ENCODE results near the gene PSMG4.

The PSMG4 gene

GRCh38 chr6:3282476-3283236 lies 23.9 kb downstream of the PSMG4 start:
- Histone ChIP-seq H3K27ac (ENCODE audit: extremely low read depth, low read depth, low read length) (no peak overlapping the region), H3K4me3 (ENCODE audit: low read depth, low read length) (no peak overlapping the region), H3K4me1 (ENCODE audit: control insufficient read depth, insufficient read depth, low read length) (no peaks in the 10 kb centered on the region), H3K9me3 (ENCODE audit: control insufficient read depth, insufficient read depth, low read depth, low read length) (no peaks in the 10 kb centered on the region), H3K36me3 (ENCODE audit: control insufficient read depth in 2 of 2, insufficient read depth in 1 of 2, low read length in 2 of 2) (peaks cover 5 to 43% of the 10 kb centered on the region in 2 experiments; a peak in 2 of 3 replicates)
- POLR2A ChIA-PET, result interaction anchor here (0.5 kb wide), 1 partner anchor 739 kb away, joined by 3 read pairs; no protein-coding TSS in a partner anchor
- CTCF ChIA-PET, result interaction anchor here (0.8 to 4.6 kb wide), 9 partner anchors 8 to 696 kb away, joined by 3 to 61 read pairs (median 4); partner anchors contain the start of gene SLC22A23
- TF ChIP-seq GFI1B (tag by site-specific recombination; IDR thresholded peaks at IDR 0.05) (no peak), ZNF133 (tag by site-specific recombination; IDR thresholded peaks at IDR 0.05) (no peak), REPIN1 (tag by site-specific recombination; IDR thresholded peaks at IDR 0.05; ENCODE audit: low read depth) (no peak), ZNF157 (tag by site-specific recombination; IDR thresholded peaks at IDR 0.05) (no peak), SETDB1 (IDR thresholded peaks at IDR 0.05; ENCODE audit: insufficient read length, low read length) (no peak), ZNF558 (tag by site-specific recombination; IDR thresholded peaks at IDR 0.05) (no peak), ZNF585B (tag by site-specific recombination; IDR thresholded peaks at IDR 0.05) (no peak), ZSCAN5A (tag by site-specific recombination; IDR thresholded peaks at IDR 0.05) (no peak), PBX3 (CRISPR knock-in tag; IDR thresholded peaks at IDR 0.05) (no peak), HOXD13 (CRISPR knock-in tag; IDR thresholded peaks at IDR 0.05; ENCODE audit: borderline replicate concordance) (no peak), ZNF704 (tag by site-specific recombination; IDR thresholded peaks at IDR 0.05) (no peak), ZNF354C (tag by site-specific recombination; IDR thresholded peaks at IDR 0.05; ENCODE audit: borderline replicate concordance, low read depth) (no peak), ZSCAN23 (tag by site-specific recombination; IDR thresholded peaks at IDR 0.05) (no peak), PRDM6 (tag by site-specific recombination; IDR thresholded peaks at IDR 0.05) (no peak), ZNF23 (tag by site-specific recombination; IDR thresholded peaks at IDR 0.05; ENCODE audit: borderline replicate concordance) (no peak)

GRCh38 chr6:3283241-3283640 lies 24.5 kb downstream of the PSMG4 start:
- H3K9me3 ChIP-seq (ENCODE audit: control insufficient read depth, insufficient read depth, low read depth, low read length), result no peaks in the 10 kb centered on the region
- peaks cover 5 to 41% of the 10 kb centered on the region in 2 experiments; a peak in 2 of 3 replicates for H3K36me3 ChIP-seq (ENCODE audit: control insufficient read depth in 2 of 2, insufficient read depth in 1 of 2, low read length in 2 of 2)
- H3K4me3 ChIP-seq (ENCODE audit: low read depth, low read length), result no peak overlapping the region
- H3K27ac ChIP-seq (ENCODE audit: extremely low read depth, low read depth, low read length), result no peak overlapping the region
- ChIA-PET POLR2A (no interaction called here), CTCF (interaction anchor here (0.6 to 4.6 kb wide), 2 partner anchors 159 to 449 kb away, joined by 3 to 61 read pairs; no protein-coding TSS in a partner anchor)
- no peaks in the 10 kb centered on the region for H3K4me1 ChIP-seq (ENCODE audit: control insufficient read depth, insufficient read depth, low read length)
- no peak for TF ChIP-seq ZSCAN16 (tag by site-specific recombination; IDR thresholded peaks at IDR 0.05)
- TF ChIP-seq ZNF112 (tag by site-specific recombination; IDR thresholded peaks at IDR 0.05), result no peak
- no peak for TF ChIP-seq ZBTB1 (tag by site-specific recombination; IDR thresholded peaks at IDR 0.05)
- no peak for TF ChIP-seq ZNF664 (tag by site-specific recombination; IDR thresholded peaks at IDR 0.05)
- no peak for TF ChIP-seq ZNF138 (tag by site-specific recombination; IDR thresholded peaks at IDR 0.05; ENCODE audit: borderline replicate concordance)
- no peak for TF ChIP-seq ZNF610 (tag by site-specific recombination; IDR thresholded peaks at IDR 0.05; ENCODE audit: borderline replicate concordance)
- TF ChIP-seq ZNF169 (tag by site-specific recombination; IDR thresholded peaks at IDR 0.05), result no peak
- TF ChIP-seq TRIM28 (IDR thresholded peaks at IDR 0.05; ENCODE audit: borderline replicate concordance, low read length), result no peak
- TF ChIP-seq ZNF16 (tag by site-specific recombination; IDR thresholded peaks at IDR 0.05; ENCODE audit: low read depth), result no peak
- TF ChIP-seq KLF9 (tag by site-specific recombination; IDR thresholded peaks at IDR 0.05; ENCODE audit: low read depth), result no peak
- TF ChIP-seq ZNF335 (tag by site-specific recombination; conservative IDR thresholded peaks at IDR 0.05), result no peak
- TF ChIP-seq PRDM1 (tag by site-specific recombination; IDR thresholded peaks at IDR 0.05), result no peak
- TF ChIP-seq OVOL3 (tag by site-specific recombination; IDR thresholded peaks at IDR 0.05), result no peak

All from HEK293 (cell line).